ENCODE results near the gene MRGPRF.

GRCh38 chr11:68980776-68981065, 32.3 kb downstream of the MRGPRF start, which contains the start of gene MRGPRD:
- TF ChIP-seq CTCF (IDR thresholded peaks at IDR 0.05 in 4 of 5, conservative IDR thresholded peaks at IDR 0.05 in 1 of 5) (no peak), POLR2A (IDR thresholded peaks at IDR 0.05) (no peak)

All from gastrocnemius medialis (tissue), 4 donors.